ENCODE measurements around the gene SLC12A5. TPM values are rescaled to one million over a fixed set of nuclear protein-coding genes. Genes with fewer than 3 reads are reported as not detected.

The SLC12A5 gene
- total RNA-seq, 4 donors from 2014 or later: 5.2 TPM; not detected in 3

GRCh38 chr20:46108435-46108841 is 79.4 kb downstream of the SLC12A5 start:
- Histone ChIP-seq H3K36me3 (no peaks in the 10 kb centered on the region), H3K27me3 (peaks cover 0 to 40% of the 10 kb centered on the region in 2 donors), H3K4me1 (no peaks in the 10 kb centered on the region), H3K27ac (no peak overlapping the region), H3K9me3 (no peaks in the 10 kb centered on the region), H3K4me3 (no peak overlapping the region)
- DNase-seq (ENCODE audit: low spot score in 2 of 2): no peak
- no peak for TF ChIP-seq CTCF (IDR thresholded peaks at IDR 0.05)
- TF ChIP-seq POLR2A (IDR thresholded peaks at IDR 0.05): no peak
- no peak for TF ChIP-seq EP300 (IDR thresholded peaks at IDR 0.05)
- 81 to 82% methylated on average over 5 of the region's 5 CpGs for WGBS, 2 donors

GRCh38 chr20:46108976-46109375 is 80.0 kb downstream of the SLC12A5 start:
- TF ChIP-seq CTCF (IDR thresholded peaks at IDR 0.05): no peak
- no peak for TF ChIP-seq POLR2A (IDR thresholded peaks at IDR 0.05)
- TF ChIP-seq EP300 (IDR thresholded peaks at IDR 0.05): no peak
- H3K4me3 ChIP-seq: no peak overlapping the region
- no peaks in the 10 kb centered on the region for H3K4me1 ChIP-seq
- H3K36me3 ChIP-seq: no peaks in the 10 kb centered on the region
- no peak overlapping the region for H3K27ac ChIP-seq
- H3K27me3 ChIP-seq: peaks cover 0 to 35% of the 10 kb centered on the region in 2 donors
- H3K9me3 ChIP-seq: no peaks in the 10 kb centered on the region
- WGBS, 2 donors: 86 to 91% methylated on average over 14 of the region's 14 CpGs
- DNase-seq (ENCODE audit: low spot score in 2 of 2): no peak

Other genes with a start within 250 kb of the SLC12A5 start
- 1 to 10 TPM in 1 of 4 donors, not detected in 3; 2.4 TPM for gene WFDC3, start 237.3 kb upstream of the SLC12A5 start, total RNA-seq
- 10 to 100 TPM; 17.4 to 33.6 (median 27.2) TPM for gene DNTTIP1, start 237.3 kb upstream of the SLC12A5 start, total RNA-seq
- gene UBE2C, start 216.6 kb upstream of the SLC12A5 start, total RNA-seq: 1 to 10 TPM in 2 of 4 donors, under 1 TPM in 1, not detected in 1; 0.78 to 6.9 (median 1.5) TPM
- 10 to 100 TPM in 1 of 4 donors, 1 to 10 TPM in 2, not detected in 1; 2.3 to 12.0 (median 6.5) TPM for gene TNNC2, start 201.9 kb upstream of the SLC12A5 start, total RNA-seq
- gene SNX21, start 195.4 kb upstream of the SLC12A5 start, total RNA-seq: 100 to 1,000 TPM; 177 to 389 (median 240) TPM
- gene ACOT8, start 171.8 kb upstream of the SLC12A5 start, total RNA-seq: 10 to 100 TPM; 44.4 to 58.4 (median 52.5) TPM
- gene ZSWIM3, start 171.6 kb upstream of the SLC12A5 start, total RNA-seq: 1 to 10 TPM; 3.1 to 6.3 (median 4.8) TPM
- 1 to 10 TPM; 4.5 to 8.2 (median 6.0) TPM for gene ZSWIM1, start 148.0 kb upstream of the SLC12A5 start, total RNA-seq
- gene SPATA25, start 141.6 kb upstream of the SLC12A5 start, total RNA-seq: 10 to 100 TPM in 1 of 4 donors, 1 to 10 TPM in 3; 2.6 to 18.3 (median 7.9) TPM
- gene NEURL2, start 138.0 kb upstream of the SLC12A5 start, total RNA-seq: 10 to 100 TPM in 3 of 4 donors, 1 to 10 TPM in 1; 7.7 to 42.9 (median 15.6) TPM
- gene CTSA, start 137.9 kb upstream of the SLC12A5 start, total RNA-seq: 10 to 100 TPM; 50.4 to 87.3 (median 71.7) TPM
- 100 to 1,000 TPM in 3 of 4 donors, 10 to 100 TPM in 1; 74.7 to 713 (median 134) TPM for gene PLTP, start 117.1 kb upstream of the SLC12A5 start, total RNA-seq
- 10 to 100 TPM; 52.2 to 59.0 (median 53.0) TPM for gene PCIF1, start 94.5 kb upstream of the SLC12A5 start, total RNA-seq
- 10 to 100 TPM; 24.3 to 42.3 (median 28.6) TPM for gene ZNF335, start 57.0 kb upstream of the SLC12A5 start, total RNA-seq
- under 1 TPM in 3 of 4 donors, not detected in 1; 0.22 to 0.98 (median 0.60) TPM for gene MMP9, start 20.3 kb upstream of the SLC12A5 start, total RNA-seq
- gene NCOA5, start 60.7 kb downstream of the SLC12A5 start, total RNA-seq: 10 to 100 TPM; 34.8 to 71.4 (median 47.2) TPM
- gene CD40, start 89.1 kb downstream of the SLC12A5 start, total RNA-seq: 10 to 100 TPM; 18.0 to 32.8 (median 25.1) TPM